Suppressor macrophage treated with lipopolysaccharide for 1 hour (primary cell): Measurements from ENCODE around the gene DHTKD1.
"Not testable (repeated sequence)": the region's sequence is repeated elsewhere in the genome, so short reads cannot be mapped to it uniquely, and the experiment has no call there.

ENCODE experiments used
- DNase-seq, 3 donors: peaks; one replicate each; pipeline ENCODE4 v3.0.0-alpha.2; 2020 to 2022

The DHTKD1 gene

DNA sequence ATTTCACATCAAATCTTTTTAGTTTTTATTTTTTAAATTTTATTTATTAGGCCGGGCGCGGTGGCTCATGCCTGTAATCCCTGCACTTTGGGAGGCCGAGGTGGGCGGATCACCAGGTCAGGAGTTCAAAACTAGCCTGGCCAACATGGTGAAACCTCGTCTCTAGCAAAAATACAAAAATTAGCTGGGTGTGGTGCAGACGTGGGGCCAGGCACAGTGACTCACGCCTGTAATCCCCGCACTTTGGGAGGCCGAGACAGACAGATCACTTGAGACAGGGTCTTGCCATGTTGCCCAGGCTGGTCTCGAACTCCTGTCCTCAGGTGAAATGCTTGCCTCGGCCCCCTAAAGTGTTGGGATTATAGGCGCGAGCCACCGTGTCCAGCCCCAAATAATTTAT is 2.7 kb downstream of the DHTKD1 start:
- not testable (repeated sequence) for DNase-seq

DNA sequence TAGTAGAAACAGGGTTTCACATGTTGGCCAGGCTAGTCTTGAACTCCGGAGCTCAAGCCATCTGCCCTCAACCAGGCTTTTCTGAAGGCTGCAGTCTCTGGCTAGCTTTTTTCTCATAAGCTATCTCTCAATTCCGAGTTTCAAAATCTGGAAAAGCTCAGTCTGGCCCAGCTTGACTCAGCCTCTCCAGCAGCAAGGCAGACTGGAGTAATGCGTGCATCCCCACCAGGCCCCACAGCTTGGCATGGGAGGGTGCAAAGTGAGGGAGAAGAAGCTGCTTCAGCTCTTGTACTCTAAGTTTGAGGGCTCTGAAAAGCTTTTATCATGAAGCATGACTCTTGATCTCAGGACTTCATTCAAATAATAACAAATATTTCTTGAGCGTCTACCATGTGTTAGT is 4.8 kb downstream of the DHTKD1 start:
- DNase-seq, result no peak

DNA sequence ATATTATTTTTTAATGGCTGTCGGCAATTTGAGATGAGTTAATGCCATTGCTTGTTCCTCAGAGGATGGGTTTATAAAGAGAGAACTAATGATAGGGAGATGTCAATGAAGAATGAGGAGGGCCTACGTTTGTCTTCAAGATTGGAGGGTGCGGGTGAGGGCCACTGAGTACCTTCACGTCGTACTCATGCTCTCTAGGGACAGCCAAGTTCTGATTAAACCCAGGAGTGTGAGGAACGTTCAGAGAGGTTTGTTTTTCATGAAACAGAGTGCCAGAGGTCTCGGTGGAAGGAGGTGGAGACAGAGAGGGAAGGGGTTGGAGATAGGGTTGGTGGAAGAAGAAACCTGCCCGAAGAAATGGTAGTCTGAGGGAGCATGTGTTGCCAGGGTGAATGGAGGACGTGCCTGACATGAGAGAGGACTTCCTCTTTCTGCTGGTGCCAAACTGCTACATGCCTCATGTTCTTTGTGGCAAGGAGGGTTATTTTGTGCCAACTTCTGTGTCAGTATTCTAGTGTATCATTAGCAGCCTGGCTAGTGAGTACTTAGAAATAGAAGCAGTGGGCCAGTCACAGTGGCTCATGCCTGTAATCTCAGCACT is 8.9 kb downstream of the DHTKD1 start:
- peak; percentile 35 to 41 (median 36) for DNase-seq

DNA sequence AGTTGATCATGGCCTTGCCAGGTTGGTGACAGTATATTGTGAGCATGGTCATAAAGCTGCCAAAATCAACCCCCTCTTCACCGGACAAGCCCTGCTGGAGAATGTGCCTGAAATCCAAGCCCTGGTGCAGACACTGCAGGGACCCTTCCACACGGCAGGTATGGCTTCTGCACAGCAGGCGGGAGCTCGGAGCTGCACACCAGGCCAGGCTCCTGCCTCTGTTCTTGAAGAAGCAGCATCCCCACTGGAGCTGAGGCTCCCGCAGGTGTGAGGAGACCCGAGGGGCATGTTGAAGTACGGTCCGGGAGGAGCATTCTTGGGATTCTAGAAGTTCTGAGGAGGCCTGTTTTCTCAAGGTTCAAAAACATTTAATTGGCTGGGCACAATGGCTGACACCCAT is 12.7 kb downstream of the DHTKD1 start:
- no peak for DNase-seq

DNA sequence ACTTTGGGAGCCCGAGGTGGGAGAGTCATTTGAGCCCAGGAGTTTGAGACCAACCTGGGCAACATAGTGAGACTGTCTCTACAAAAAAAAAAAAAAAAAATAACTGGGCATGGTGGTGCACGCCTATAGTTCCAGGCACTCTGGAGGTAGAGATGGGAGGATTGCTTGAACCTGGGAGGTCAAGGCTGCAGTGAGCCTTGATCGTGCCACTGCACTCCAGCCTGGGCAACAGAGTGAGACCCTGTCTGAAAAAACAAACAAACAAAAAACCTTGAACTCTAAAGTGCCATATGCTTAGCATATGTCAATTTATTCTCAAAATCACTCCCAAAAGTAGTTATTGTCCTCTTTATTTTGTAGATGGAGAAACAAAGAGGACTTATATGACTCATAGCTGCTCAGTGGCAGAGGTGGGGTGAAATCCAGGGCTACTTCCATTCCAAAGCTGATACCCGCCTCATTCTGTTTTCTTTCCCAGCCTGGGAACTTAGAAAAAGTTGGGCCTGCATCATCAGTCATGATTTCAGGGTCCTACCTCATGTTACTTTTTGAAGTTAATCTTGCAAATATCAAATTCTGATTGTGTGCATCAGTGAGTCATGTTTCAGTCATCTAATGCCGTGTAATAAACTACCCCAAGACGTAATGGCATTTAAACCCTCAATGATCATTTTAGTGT is 13.3 kb downstream of the DHTKD1 start:
- no peak for DNase-seq

DNA sequence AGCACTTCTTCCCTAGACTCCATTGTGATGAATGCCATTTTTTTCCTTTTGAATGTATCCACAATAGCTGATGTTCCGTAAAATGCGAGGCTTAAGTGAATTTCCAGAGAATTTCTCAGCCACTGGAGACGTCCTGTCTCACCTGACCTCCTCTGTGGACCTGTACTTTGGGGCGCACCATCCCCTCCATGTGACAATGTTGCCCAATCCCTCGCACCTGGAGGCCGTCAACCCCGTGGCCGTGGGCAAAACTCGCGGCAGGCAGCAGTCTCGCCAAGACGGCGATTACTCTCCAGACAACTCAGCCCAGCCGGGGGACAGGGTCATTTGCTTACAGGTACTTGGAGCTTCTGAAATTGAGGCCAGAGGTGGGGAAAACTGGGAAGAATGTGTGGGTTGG is 20.2 kb downstream of the DHTKD1 start:
- no peak for DNase-seq

DNA sequence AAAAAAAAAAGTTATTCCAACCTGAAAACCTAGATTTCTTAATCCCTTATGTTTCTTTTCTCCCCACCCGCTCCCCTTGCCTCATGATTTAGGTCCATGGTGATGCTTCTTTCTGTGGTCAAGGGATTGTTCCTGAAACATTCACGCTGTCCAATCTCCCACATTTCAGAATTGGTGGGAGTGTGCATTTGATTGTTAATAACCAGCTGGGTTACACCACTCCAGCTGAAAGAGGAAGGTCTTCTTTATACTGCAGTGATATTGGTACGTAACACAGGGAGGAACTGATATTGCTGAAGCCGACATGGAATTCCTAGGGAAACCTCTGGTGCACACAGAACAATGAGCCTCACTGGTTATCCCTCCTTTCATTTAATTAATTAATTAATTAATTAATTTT is 22.7 kb downstream of the DHTKD1 start:
- peak; percentile 29 to 39 (median 32) for DNase-seq

DNA sequence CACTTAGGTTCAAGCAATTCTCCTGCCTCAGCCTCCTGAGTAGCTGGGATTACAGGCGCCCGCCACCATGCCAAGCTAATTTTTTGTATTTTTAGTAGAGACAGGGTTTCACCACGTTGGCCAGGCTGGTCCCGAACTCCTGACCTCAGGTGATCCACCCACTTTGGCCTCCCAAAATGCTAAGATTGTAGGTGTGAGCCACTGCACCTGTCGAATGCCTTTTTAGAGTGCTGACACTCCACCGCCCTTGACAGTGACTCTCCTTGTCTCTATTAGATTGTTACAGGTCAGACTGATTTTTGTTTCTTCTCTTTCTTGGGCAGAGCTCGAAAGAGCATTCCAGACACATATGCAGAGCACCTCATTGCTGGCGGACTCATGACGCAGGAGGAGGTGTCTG is 28.6 kb downstream of the DHTKD1 start:
- DNase-seq, result not testable (repeated sequence)

DNA sequence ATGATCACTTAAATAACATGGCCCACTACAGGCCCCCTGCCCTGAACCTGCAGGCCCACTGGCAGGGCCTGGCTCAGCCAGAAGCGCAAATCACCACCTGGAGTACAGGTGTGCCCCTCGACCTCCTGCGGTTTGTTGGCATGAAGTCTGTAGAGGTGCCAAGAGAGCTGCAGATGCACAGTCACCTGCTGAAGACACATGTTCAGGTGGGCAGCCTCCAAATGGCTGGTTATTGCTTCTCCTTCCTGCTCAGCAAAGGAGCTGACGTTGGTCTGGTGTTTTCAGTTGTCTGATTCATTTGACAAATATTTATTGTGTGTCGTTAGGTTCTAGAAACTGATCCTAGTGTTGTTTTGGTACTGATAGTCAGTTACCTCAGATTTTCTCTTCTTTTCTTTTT is 29.0 kb downstream of the DHTKD1 start:
- DNase-seq, result no peak

DNA sequence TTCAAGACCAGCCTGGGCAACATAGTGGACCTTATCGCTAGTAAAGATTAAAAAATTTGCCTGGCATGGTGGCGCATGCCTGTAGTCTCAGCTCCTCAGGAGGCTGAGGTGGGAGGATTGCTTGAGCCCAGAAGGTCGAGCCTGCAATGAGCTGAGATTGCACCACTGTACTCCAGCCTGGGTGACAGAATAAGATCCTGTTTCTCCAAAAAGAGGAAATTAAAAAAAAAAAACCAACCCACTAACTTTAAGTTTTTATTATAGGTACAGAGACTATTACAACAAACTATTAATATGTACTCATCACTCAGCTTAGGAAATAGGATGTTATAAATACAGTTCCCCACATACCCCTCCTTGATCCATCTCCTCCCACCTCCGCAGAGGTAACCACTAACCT is 30.2 kb downstream of the DHTKD1 start:
- peak in 2 of 3 donors; percentile 36 to 46 for DNase-seq

DNA sequence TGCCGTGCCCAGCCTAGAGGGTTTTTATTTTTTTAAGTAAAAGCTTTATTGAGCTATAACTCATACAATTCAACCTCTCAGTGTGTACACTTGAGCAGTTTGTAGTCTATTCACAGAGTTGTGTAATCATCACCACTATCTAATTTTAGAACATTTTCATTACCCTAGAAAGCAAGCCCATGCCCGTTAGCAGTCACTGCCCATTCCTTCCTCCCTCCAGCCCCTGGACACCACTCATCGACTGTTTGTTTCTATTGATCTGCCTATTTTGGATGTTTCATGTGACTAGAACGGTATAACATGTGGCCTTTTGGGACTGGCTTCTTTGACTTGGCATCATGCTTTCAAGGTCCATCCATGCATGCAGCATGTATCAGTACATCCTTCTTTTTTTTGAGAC is 35.0 kb downstream of the DHTKD1 start:
- DNase-seq, result peak; percentile 23 to 48 (median 45)

DNA sequence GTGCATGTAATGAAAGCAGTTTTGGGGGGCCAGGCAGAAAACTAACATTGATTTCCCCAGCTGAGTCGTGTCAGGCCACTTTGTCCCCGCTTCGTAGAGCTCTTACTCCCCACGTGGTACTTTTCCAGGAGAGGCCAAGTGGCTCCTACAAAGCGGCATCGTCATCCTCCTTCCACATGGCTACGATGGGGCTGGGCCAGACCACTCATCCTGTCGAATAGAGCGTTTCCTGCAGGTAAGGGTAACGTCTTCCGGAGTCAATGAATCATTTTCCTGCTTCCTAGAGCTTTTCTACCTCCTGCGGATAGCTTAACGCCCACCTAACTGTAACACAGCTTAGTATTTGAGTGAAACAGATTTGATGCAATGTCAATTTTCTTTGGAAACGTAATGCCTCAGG is 39.0 kb downstream of the DHTKD1 start:
- no peak for DNase-seq

DNA sequence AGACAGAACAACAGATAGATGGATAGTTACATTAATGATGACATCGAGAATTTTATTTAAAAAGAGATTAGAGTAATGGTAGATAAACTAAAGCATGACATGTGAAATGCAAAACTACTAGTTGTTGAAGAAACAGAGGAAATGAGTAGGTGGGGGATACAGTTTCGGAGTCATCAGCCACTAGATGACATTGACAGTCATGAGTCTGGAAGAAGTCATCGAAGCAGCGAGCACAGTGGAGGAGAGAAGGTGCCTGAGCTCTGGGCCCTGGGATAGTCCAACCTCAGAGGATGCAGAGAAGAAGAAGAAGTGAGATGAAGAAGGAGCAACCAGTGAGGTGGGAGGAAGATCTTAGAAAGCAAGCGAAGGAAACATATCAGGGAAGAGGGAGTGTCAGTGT is 40.5 kb downstream of the DHTKD1 start:
- peak; percentile 42 to 63 (median 45) for DNase-seq

DNA sequence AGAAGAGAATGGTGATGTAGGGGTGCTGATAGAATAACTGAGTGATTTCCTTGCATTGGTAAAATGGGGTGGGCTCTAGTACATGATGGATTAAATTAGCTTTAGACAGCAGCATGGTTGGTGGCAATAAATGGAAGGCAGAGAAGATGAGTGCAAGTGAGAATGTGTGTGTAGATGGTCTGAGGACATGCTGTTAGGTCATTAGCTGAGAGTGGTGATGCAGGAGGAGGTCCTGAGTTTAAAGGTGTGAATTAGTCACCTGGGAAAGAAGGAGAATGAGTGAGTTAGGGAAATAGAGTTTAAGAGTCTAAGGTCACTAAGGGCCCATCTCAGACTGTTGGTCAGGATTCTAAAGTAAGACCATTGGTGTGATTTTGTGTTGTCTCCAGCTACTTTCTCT is 42.8 kb downstream of the DHTKD1 start:
- no peak for DNase-seq

DNA sequence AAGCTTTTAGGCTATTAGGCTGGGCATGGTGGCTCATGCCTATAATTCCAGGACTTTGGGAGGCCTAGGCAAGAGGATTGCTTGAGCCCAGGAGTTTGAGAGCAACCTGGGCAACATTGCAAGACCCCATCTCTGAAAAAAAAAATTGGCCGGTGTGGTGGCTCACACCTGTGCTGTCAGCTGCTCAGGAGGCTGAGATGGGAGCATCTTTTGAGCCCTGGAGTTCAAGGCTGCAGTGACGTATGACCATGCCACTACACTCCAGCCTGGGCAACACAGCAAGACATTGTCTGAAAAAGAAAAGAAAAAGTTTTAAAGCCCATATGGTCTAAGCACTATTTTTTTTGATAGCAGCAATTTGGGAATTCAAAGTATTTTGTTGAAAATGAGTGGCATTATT is 44.9 kb downstream of the DHTKD1 start:
- no peak for DNase-seq

DNA sequence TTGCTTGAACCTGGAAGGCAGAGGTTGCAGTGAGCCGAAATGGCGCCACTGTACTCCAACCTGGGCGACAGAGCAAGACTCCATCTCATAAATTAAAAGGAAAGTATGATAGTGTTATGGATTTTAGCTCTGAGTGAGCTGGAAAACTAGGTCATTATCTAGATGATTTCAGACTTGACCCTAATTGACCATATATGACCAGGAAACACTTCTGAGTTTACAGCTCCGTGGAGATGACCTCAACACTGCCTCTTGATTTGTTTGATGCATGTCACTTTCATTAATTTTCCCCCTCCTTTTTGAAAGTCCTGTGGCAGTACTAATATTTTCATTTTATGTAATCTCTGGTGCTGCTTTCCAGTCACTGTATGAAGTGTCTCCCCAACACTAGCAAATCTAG is 52.9 kb downstream of the DHTKD1 start:
- no peak for DNase-seq

DNA sequence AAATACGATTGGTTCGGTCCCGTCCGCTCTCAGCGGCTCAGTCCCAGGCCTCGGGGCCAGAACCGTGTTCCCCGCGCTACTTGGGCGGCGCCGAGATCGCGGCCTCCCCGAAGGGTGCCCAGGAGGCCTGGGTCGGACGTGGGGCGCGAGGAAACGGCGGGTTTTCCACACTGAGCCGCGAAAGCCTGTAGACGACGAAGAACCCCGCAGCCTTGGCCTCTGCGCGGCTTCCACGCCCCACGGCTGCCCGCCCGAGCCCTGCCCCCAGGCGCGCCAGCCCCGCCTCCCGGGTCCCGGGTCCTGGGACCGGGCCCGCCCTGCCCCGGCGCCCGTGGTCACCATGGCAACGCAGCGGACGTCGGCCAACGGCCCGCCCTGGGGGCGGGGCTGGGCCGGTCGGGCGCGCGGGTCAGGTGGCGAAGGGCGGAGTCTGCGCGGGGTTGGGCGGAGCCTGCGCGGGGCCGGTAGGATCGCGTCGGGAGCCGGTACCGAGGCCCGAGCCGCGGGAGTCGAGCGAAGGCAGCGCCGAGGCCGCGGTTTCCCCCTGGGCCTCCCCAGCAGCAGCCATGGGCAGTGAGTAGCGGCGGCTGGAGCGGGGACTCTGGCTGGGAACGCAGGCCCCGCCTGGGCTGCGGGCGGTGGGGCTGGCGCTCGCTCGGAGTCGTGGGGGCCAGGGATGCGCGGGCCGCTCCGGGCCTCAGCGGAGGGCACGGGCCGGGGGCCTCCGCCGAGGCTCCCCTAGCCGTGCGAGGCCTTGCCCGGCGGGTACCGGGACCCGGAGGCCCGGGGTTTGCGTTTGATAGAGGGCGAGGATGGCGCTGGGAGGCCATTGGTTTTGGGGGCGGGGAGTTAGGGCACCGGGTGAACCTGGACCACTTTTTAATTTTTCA is 60.7 kb downstream of the DHTKD1 start, which contains the start of gene SEC61A2:
Gene SEC61A2, plus strand, starts transcription at position 456 of the 890 bp plus-strand sequence. Its CDS starts 111 bp downstream, at position 567.
- peak; percentile 98 to 100 (median 100) for DNase-seq

DNA sequence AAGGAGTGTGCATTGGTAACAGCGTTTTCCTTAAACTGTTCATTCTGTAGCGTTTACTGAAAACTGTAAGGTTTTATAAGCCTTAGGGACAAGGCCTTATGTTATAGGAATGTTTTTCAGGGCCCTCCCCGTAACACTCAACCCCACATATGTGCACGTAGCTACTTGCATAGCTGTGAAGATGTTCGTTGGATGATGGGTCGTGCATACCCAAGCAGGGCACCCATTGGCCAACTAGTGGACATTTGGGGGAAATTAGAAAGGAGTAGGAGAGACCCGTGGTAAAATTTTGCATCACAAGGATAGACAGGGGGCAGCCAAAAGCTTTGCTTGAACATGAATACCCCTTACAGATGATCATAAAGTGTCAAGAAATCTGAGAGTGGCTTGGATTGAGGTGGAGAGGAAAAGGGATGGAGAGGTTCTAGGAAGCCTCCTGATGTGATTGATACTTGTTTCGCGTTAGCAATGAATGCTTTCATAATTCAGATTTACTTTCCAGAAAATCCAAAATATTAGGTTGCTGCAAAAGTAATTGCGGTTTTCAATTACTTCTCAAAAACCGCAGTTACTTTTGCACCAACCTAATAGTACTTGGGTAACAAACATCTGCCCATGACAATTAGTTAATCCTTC is 61.6 kb downstream of the DHTKD1 start:
- DNase-seq, result peak; percentile 64 to 66 (median 65)

DNA sequence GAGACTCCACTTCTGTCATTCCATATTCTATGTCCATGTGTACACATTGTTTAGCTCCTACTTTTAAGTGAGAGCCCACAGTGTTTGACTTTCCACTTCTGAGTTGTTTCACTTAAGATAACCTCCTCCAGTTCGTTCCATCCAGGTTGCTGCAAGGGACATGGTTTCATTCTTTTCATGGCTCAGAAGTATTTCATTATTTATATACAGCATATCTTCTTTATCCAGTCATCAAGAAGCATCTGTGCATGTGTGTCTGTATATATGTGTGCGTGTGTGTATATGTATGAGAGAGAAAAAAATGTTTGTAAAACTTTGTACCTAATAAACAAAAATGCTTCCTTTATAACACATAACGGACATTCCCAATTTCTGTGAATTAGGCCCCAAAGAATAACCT is 66.9 kb downstream of the DHTKD1 start:
- no peak for DNase-seq

DNA sequence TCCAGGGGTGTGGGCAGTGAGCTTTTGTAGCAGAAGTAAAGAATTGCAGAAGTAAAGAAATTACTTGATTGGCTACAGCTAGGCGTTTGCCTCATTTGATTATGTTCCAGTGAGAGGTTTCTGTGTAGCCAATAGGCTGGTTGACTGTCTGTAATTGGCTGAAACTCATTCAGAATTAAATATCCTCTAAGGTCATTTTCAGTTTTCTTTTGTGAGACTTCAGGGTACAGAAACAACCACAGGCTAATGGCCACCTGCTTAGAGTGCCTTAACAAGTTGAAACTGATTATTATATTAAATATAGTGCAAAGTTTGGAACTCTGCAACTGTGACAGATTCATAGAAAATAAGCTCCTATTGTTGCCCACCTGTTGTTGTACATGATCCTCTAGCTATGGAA is 71.3 kb downstream of the DHTKD1 start:
- no peak for DNase-seq

DNA sequence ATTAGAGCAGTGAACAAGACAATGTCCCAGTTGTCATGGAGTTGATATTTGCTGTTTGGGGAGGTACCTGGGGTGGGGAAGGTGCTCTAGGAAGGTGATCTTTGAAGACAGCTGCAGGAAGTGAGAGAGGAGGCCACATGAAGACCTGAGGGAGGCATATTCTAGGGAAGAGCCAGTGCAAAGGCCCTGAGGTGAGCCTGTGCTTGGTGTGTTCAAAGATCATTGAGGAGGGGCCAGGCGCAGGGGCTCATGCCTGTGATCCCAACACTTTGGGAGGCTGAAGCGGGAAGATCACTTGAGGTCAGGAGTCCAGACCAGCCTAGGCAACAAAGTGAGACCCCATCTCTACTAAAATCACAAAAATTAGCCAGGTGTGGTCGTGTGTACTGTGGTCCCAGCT is 75.8 kb downstream of the DHTKD1 start:
- no peak for DNase-seq

DNA sequence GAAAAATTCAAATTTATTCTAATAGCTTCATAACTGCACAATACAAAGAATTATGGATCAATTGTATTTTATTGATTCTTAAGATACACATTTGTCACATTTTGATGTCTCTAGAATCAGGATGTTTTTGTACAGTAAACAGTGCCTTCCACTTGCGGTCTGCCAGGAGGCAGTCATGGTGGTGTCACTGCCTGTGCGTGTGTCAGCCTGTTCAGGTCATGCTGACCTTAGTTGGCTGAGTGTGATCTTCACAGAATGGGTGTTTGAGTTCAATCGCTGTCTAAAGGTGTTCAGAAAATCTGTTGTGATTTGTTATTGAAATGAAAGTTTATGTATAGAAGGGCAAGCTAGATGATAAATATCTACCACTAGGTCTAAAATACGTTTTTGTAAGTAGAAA is 81.4 kb downstream of the DHTKD1 start:
- no peak for DNase-seq

DNA sequence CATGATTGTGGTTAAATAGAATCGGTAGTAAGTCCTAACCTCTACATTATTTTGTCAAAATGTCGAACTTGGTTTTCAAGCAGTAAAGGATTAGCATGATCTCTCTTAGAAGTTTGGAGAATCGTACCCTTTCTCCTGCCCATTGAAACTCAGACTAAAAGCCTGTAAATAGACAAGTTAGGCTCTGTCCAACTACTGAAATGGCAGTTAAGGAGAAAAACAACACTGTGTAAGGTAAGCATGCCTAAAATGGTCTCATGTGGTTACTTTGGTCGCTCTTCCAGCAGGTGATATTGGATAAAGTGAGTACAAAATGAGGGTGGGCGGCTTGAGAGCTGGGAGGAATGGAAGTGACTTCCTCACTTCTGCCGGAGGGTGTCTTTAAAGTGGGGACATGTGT is 85.8 kb downstream of the DHTKD1 start:
- DNase-seq, result no peak
